Right renal pelvis (tissue), 4 donors: Measurements from ENCODE around the gene IFITM1. TPM values are rescaled to one million over a fixed set of nuclear protein-coding genes. Genes with fewer than 3 reads are reported as not detected.
"Not testable (repeated sequence)": the region's sequence is repeated elsewhere in the genome, so short reads cannot be mapped to it uniquely, and the experiment has no call there.

Experiments used
- DNase-seq, 4 donors: peaks; one replicate each; pipeline ENCODE4 v3.0.0-alpha.2; 2013; ENCODE audit warnings: low read depth in 4 of 4, low spot score in 3 of 4, missing footprints in 1 of 4
- polyA plus RNA-seq, 4 donors: library from polyadenylated mRNA; unstranded; fragments of 120-200 nt; gene quantifications; one replicate each; pipeline ENCODE4 v1.2.1, GENCODE V29; 2013; ENCODE audit not compliant: insufficient read length in 4 of 4

The IFITM1 gene
- 10 to 100 TPM; 34.1 to 44.9 (median 39.9) TPM for polyA plus RNA-seq

GRCh38 chr11:313787-314553 is at the start of gene IFITM1:
Gene IFITM1, plus strand, starts transcription at chr11:314040. Its CDS starts 131 bp downstream, at chr11:314171.
- peak in 1 of 4 donors; percentile 78 for DNase-seq

GRCh38 chr11:266676-267439 is 47.0 kb upstream of the IFITM1 start:
- DNase-seq: no peak

GRCh38 chr11:267491-267994 is 46.3 kb upstream of the IFITM1 start:
- DNase-seq: no peak

- not testable (repeated sequence) for DNase-seq
These were observed 45.1 kb upstream of the IFITM1 start for GRCh38 chr11:268716-269145.

- no peak for DNase-seq
These were observed 44.5 kb upstream of the IFITM1 start for GRCh38 chr11:269146-269890.

- no peak for DNase-seq
These were observed 43.2 kb upstream of the IFITM1 start for GRCh38 chr11:270451-271318.

GRCh38 chr11:271319-271715 is 42.5 kb upstream of the IFITM1 start:
- DNase-seq: no peak

GRCh38 chr11:272195-272930 is 41.5 kb upstream of the IFITM1 start:
- DNase-seq: no peak

- DNase-seq: no peak
These were observed 41.0 kb upstream of the IFITM1 start for GRCh38 chr11:272931-273198.

- DNase-seq: no peak
These were observed 37.6 kb upstream of the IFITM1 start for GRCh38 chr11:276219-276618.

- no peak for DNase-seq
These were observed 35.6 kb upstream of the IFITM1 start, which contains the start of gene NLRP6 for GRCh38 chr11:278001-278951. Gene NLRP6, plus strand, starts transcription at chr11:278407. Its CDS starts 163 bp downstream, at chr11:278570.

- no peak for DNase-seq
These were observed 34.5 kb upstream of the IFITM1 start for GRCh38 chr11:279040-279965.

- DNase-seq: no peak
These were observed 33.7 kb upstream of the IFITM1 start for GRCh38 chr11:279966-280705.

GRCh38 chr11:280706-281485 is 32.9 kb upstream of the IFITM1 start:
- no peak for DNase-seq

GRCh38 chr11:281486-282161 is 32.2 kb upstream of the IFITM1 start:
- no peak for DNase-seq
